GM20431 (cell line): Measurements from ENCODE around the gene IL1A.

ENCODE experiments used
- in situ Hi-C: fragments of 300-500 bp; cut with MseI, MboI; formaldehyde crosslinking; loops from one replicate; pipeline ENCODE4 v1.15.0; 2020; ENCODE audit warnings: low sequenced_read_pairs; ENCODE audit not compliant: unreplicated experiment

Gene IL1A

GRCh38 chr2:112819081-112819480 lies 34.8 kb upstream of the IL1A start:
- in situ Hi-C loops, result no loop called here

GRCh38 chr2:112818094-112818902 lies 34.0 kb upstream of the IL1A start:
- in situ Hi-C loops, result no loop called here

- in situ Hi-C loops, result no loop called here
These were observed 32.9 kb upstream of the IL1A start for GRCh38 chr2:112817082-112817689.

- in situ Hi-C loops, result no loop called here
These were observed 30.0 kb upstream of the IL1A start for GRCh38 chr2:112814278-112814677.

GRCh38 chr2:112813280-112813966 lies 29.1 kb upstream of the IL1A start:
- in situ Hi-C loops, result no loop called here

- in situ Hi-C loops, result no loop called here
These were observed 28.3 kb upstream of the IL1A start for GRCh38 chr2:112812318-112813267.

GRCh38 chr2:112811841-112812306 lies 27.6 kb upstream of the IL1A start:
- in situ Hi-C loops, result no loop called here

- in situ Hi-C loops, result no loop called here
These were observed 27.1 kb upstream of the IL1A start for GRCh38 chr2:112811276-112811831.

GRCh38 chr2:112809112-112809511 lies 24.8 kb upstream of the IL1A start:
- in situ Hi-C loops, result no loop called here

GRCh38 chr2:112807233-112807807 lies 23.0 kb upstream of the IL1A start:
- in situ Hi-C loops, result no loop called here

GRCh38 chr2:112805542-112805941 lies 21.2 kb upstream of the IL1A start:
- in situ Hi-C loops, result no loop called here

- in situ Hi-C loops, result no loop called here
These were observed 19.6 kb upstream of the IL1A start for GRCh38 chr2:112803691-112804521.

GRCh38 chr2:112800881-112801583 lies 16.7 kb upstream of the IL1A start:
- in situ Hi-C loops, result no loop called here

GRCh38 chr2:112798979-112799975 lies 15.0 kb upstream of the IL1A start:
- in situ Hi-C loops, result no loop called here

- in situ Hi-C loops, result no loop called here
These were observed 12.2 kb upstream of the IL1A start for GRCh38 chr2:112796486-112796885.

GRCh38 chr2:112795774-112796173 lies 11.5 kb upstream of the IL1A start:
- in situ Hi-C loops, result no loop called here

- in situ Hi-C loops, result no loop called here
These were observed 10.5 kb upstream of the IL1A start for GRCh38 chr2:112794841-112795240.
